C4-2B (cell line): ENCODE data around the gene ATP6AP1.

Experiments
- ZFX ChIP-seq: fragments of 450-650 bp; IDR thresholded peaks from 2 replicates; pipeline ENCODE4 v1.6.1; 2017
- TF ChIP-seq, protein P1 (sequence below): fragments of 450-650 bp; conservative IDR thresholded peaks from 2 replicates; pipeline ENCODE4 v1.5.1; 2017; ENCODE audit warnings: mild to moderate bottlenecking

DNA sequence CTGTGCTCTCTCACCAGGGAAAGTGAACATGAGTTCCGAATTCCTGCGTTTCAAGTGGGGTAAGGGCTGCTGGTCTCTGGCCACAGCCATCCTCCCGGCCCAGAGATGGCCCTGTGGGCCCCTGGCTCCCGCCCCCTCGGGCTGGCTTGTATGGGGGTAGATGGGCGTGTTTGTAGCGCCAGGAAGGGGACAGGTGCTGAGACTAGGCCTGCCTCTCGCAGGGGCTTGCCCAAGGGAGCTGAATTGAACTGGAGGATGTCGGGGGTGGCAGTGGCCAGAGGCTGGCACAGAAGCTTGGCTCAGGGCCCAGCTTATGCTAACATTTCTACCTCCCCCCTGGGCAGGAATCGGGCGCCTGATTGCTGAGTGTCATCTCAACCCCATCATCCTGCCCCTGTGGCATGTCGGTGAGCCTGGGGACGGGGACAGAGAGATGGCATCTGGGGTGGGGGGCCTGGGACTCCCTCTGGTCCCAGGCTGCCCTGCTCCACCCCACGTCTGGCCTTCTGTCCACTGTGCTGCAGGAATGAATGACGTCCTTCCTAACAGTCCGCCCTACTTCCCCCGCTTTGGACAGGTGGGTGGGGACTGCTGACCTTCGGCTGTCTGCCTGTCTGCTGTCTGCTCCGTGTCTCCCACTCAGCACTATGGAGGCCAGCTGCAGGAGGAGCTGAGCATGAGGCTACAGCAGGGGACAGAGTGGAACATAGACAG is 8.6 kb upstream of the ATP6AP1 start:
- TF ChIP-seq, protein P1, sequence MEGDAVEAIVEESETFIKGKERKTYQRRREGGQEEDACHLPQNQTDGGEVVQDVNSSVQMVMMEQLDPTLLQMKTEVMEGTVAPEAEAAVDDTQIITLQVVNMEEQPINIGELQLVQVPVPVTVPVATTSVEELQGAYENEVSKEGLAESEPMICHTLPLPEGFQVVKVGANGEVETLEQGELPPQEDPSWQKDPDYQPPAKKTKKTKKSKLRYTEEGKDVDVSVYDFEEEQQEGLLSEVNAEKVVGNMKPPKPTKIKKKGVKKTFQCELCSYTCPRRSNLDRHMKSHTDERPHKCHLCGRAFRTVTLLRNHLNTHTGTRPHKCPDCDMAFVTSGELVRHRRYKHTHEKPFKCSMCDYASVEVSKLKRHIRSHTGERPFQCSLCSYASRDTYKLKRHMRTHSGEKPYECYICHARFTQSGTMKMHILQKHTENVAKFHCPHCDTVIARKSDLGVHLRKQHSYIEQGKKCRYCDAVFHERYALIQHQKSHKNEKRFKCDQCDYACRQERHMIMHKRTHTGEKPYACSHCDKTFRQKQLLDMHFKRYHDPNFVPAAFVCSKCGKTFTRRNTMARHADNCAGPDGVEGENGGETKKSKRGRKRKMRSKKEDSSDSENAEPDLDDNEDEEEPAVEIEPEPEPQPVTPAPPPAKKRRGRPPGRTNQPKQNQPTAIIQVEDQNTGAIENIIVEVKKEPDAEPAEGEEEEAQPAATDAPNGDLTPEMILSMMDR: no peak
- no peak for TF ChIP-seq ZFX
